GM12878 (cell line): ENCODE results near the gene RALGAPA1. TPM values are rescaled to one million over a fixed set of nuclear protein-coding genes. Genes with fewer than 3 reads are reported as not detected.
A peak's percentile ranks its signal among the peaks of the same experiment; 100 is the strongest.

Source experiments
- BHLHE40 ChIP-seq, 2 experiments: fragments of 450-650 bp in 1 of 2; IDR thresholded peaks; 2 replicates each; pipeline ENCODE4 v1.6.1; 2011 to 2017; ENCODE audit warnings: low read depth in 2 of 2, borderline replicate concordance in 1 of 2, improper control_type of control experiment in 1 of 2, low read length in 1 of 2, mild to moderate bottlenecking in 1 of 2
- CBX3 ChIP-seq: fragments of 200-600 bp; sonication (generic); IDR thresholded peaks from 2 replicates; pipeline ENCODE4 v1.6.1; 2016; ENCODE audit warnings: low read depth, borderline replicate concordance
- CEBPB ChIP-seq, 2 experiments: fragments of 150-350 bp in 1 of 2; IDR thresholded peaks; 2 replicates each; pipeline ENCODE4 v1.6.1; 2012 to 2014; ENCODE audit warnings: low read depth in 2 of 2, low read length in 2 of 2, borderline replicate concordance in 1 of 2, inconsistent platforms in 1 of 2
- CHD2 ChIP-seq: IDR thresholded peaks from 2 replicates; pipeline ENCODE4 v1.6.1; 2011; ENCODE audit warnings: low read depth, low read length, improper control_type of control experiment, borderline replicate concordance
- CUX1 ChIP-seq: IDR thresholded peaks from 2 replicates; pipeline ENCODE4 v1.6.1; 2012; ENCODE audit warnings: improper control_type of control experiment, low read depth, low read length; ENCODE audit not compliant: insufficient replicate concordance
- HSF1 ChIP-seq: fragments of 150-350 bp; IDR thresholded peaks from 2 replicates; pipeline ENCODE4 v1.6.1; 2014; ENCODE audit warnings: mild to moderate bottlenecking, low read depth, low read length
- IKZF2 ChIP-seq, 2 experiments: fragments of 450-650 bp; IDR thresholded peaks; 2 replicates each; pipeline ENCODE4 v1.6.1; 2017; ENCODE audit warnings: mild to moderate bottlenecking in 2 of 2, moderate library complexity in 2 of 2
- JUNB ChIP-seq: IDR thresholded peaks from 2 replicates; pipeline ENCODE4 v1.6.1; 2016; ENCODE audit warnings: antibody characterized with exemption, mild to moderate bottlenecking
- NBN ChIP-seq: fragments of 450-650 bp; IDR thresholded peaks from 2 replicates; pipeline ENCODE4 v1.6.1; 2016
- SUZ12 ChIP-seq: fragments of 200-600 bp; sonication (generic); IDR thresholded peaks from one replicate; pipeline ENCODE4 v1.6.1; 2018; ENCODE audit warnings: antibody characterized with exemption, mild to moderate bottlenecking; ENCODE audit not compliant: unreplicated experiment
- TCF7 ChIP-seq: IDR thresholded peaks from 2 replicates; pipeline ENCODE4 v1.6.1; 2014; ENCODE audit warnings: antibody characterized with exemption, borderline replicate concordance
- ZNF687 ChIP-seq: fragments of 450-650 bp; IDR thresholded peaks from 2 replicates; pipeline ENCODE4 v1.6.1; 2017; ENCODE audit warnings: mild to moderate bottlenecking, moderate library complexity
- polyA plus RNA-seq, 11 experiments: library from polyadenylated mRNA; depleted of rRNA in 4 of 11; unstranded in 6 of 11; stranded (reverse) in 5 of 11; fragments of >200 nt; fragmentation: Nextera tagmentation in 4 of 11; fragmentation: Illumina TruSeq in 1 of 11; extraction: Ambion mirVana in 4 of 11; extraction: Trizol in 1 of 11; gene quantifications; 1 replicate in 1 of 11; 2 replicates in 10 of 11; pipeline versions ENCODE4 v1.2.1 to v1.2.3, GENCODE V29; 2011 to 2016; ENCODE audit warnings: inconsistent platforms in 2 of 11, missing spikeins in 2 of 11, low read depth in 1 of 11
- total RNA-seq, 4 experiments: library from RNA; depleted of rRNA in 3 of 4; stranded (reverse); fragments of >200 nt in 3 of 4; fragmentation: Illumina TruSeq in 1 of 4; extraction: Trizol in 1 of 4; gene quantifications; 2 replicates each; pipeline versions ENCODE4 v1.2.1 to v1.2.3, GENCODE V29; 2013 to 2021
- TF ChIP-seq, protein P1 (sequence below): fragments of 450-650 bp; formaldehyde crosslinking; IDR thresholded peaks from 2 replicates; pipeline ENCODE4 v1.5.0; 2022; ENCODE audit warnings: mild to moderate bottlenecking, missing genetic modification characterization

The RALGAPA1 gene
- total and polyA plus RNA-seq, 10 of the 15 experiments (the other 5 are each of a cell fraction or from before 2014, with no cell fraction given) = 5.6 to 26.7 (median 14.7) TPM

- TF ChIP-seq CUX1 (no peak), ZNF687 (no peak), JUNB (no peak), SUZ12 (peak; percentile 75), CEBPB (IDR thresholded peaks at IDR 0.05; ENCODE audit: borderline replicate concordance in 1 of 2, low read depth in 2 of 2, low read length in 2 of 2) (no peak), IKZF2 (IDR thresholded peaks at IDR 0.05) (no peak), TCF7 (no peak), HSF1 (no peak), CHD2 (no peak), CBX3 (no peak), BHLHE40 (IDR thresholded peaks at IDR 0.05; ENCODE audit: borderline replicate concordance in 1 of 2, low read depth in 2 of 2, low read length in 1 of 2) (peak; percentile 31 to 85; a peak in 3 of 4 replicates), NBN (no peak)
- TF ChIP-seq, protein P1, sequence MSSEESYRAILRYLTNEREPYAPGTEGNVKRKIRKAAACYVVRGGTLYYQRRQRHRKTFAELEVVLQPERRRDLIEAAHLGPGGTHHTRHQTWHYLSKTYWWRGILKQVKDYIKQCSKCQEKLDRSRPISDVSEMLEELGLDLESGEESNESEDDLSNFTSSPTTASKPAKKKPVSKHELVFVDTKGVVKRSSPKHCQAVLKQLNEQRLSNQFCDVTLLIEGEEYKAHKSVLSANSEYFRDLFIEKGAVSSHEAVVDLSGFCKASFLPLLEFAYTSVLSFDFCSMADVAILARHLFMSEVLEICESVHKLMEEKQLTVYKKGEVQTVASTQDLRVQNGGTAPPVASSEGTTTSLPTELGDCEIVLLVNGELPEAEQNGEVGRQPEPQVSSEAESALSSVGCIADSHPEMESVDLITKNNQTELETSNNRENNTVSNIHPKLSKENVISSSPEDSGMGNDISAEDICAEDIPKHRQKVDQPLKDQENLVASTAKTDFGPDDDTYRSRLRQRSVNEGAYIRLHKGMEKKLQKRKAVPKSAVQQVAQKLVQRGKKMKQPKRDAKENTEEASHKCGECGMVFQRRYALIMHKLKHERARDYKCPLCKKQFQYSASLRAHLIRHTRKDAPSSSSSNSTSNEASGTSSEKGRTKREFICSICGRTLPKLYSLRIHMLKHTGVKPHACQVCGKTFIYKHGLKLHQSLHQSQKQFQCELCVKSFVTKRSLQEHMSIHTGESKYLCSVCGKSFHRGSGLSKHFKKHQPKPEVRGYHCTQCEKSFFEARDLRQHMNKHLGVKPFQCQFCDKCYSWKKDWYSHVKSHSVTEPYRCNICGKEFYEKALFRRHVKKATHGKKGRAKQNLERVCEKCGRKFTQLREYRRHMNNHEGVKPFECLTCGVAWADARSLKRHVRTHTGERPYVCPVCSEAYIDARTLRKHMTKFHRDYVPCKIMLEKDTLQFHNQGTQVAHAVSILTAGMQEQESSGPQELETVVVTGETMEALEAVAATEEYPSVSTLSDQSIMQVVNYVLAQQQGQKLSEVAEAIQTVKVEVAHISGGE (CRISPR knock-in tag) = no peak
Observed at GRCh38 chr14:35533357-35534207, 275.5 kb downstream of the RALGAPA1 start, which contains the start of gene INSM2 (continued).
